HG03460 (cell line): Measurements from ENCODE around the gene TWIST2.

ENCODE experiments used
- ATAC-seq: cut with Tn5 transposase; IDR thresholded peaks from one replicate; pipeline ENCODE4 v1.9.1; 2021; ENCODE audit not compliant: unreplicated experiment

TWIST2 gene

GRCh38 chr2:238949710-238950345 is 101.9 kb downstream of the TWIST2 start:
- ATAC-seq: no peak

GRCh38 chr2:238950551-238950950 is 102.7 kb downstream of the TWIST2 start:
- no peak for ATAC-seq

GRCh38 chr2:238952261-238952919 is 104.5 kb downstream of the TWIST2 start:
- no peak for ATAC-seq

GRCh38 chr2:238954841-238955591 is 107.1 kb downstream of the TWIST2 start:
- ATAC-seq: no peak

GRCh38 chr2:238955648-238956531 is 108.0 kb downstream of the TWIST2 start:
- ATAC-seq: no peak

GRCh38 chr2:238956676-238957075 is 108.8 kb downstream of the TWIST2 start:
- no peak for ATAC-seq
